GM19023 (cell line): ENCODE results near the gene GCLM.

Experiments
- ATAC-seq: cut with Tn5 transposase; IDR thresholded peaks from one replicate; pipeline ENCODE4 v1.9.1; 2021; ENCODE audit warnings: mild to moderate bottlenecking, moderate library complexity; ENCODE audit not compliant: unreplicated experiment

Gene GCLM

GRCh38 chr1:93847811-93848288 lies 61.4 kb downstream of the GCLM start:
- peak; percentile 26 for ATAC-seq

GRCh38 chr1:93846992-93847810 lies 62.0 kb downstream of the GCLM start:
- peak; percentile 67 for ATAC-seq

- ATAC-seq: peak; percentile 53
Measured at GRCh38 chr1:93846206-93846991, 62.8 kb downstream of the GCLM start.

GRCh38 chr1:93845538-93846205 lies 63.6 kb downstream of the GCLM start:
- peak; percentile 4 for ATAC-seq

- no peak for ATAC-seq
Measured at GRCh38 chr1:93844262-93845045, 64.8 kb downstream of the GCLM start.

GRCh38 chr1:93842750-93843500 lies 66.3 kb downstream of the GCLM start:
- ATAC-seq: no peak

GRCh38 chr1:93841771-93842170 lies 67.5 kb downstream of the GCLM start:
- no peak for ATAC-seq

- ATAC-seq: no peak
Measured at GRCh38 chr1:93840956-93841482, 68.2 kb downstream of the GCLM start.

- no peak for ATAC-seq
Measured at GRCh38 chr1:93839753-93840152, 69.5 kb downstream of the GCLM start.

GRCh38 chr1:93839307-93839706 lies 69.9 kb downstream of the GCLM start:
- ATAC-seq: no peak

- no peak for ATAC-seq
Measured at GRCh38 chr1:93837961-93838360, 71.3 kb downstream of the GCLM start.
